ENCODE measurements around the gene ZNF414. TPM values are rescaled to one million over a fixed set of nuclear protein-coding genes. Genes with fewer than 3 reads are reported as not detected.
"Not testable (repeated sequence)": the region's sequence is repeated elsewhere in the genome, so short reads cannot be mapped to it uniquely, and the experiment has no call there.

ZNF414 gene
- total RNA-seq, 2 experiments from 2014 or later: 36.3 to 38.0 TPM

GRCh38 chr19:8517551-8518442, 3.8 kb upstream of the ZNF414 start:
- peaks cover 0 to 4% of the 10 kb centered on the region in 2 experiments for H3K9me3 ChIP-seq (ENCODE audit: control insufficient read depth in 1 of 2, insufficient read depth in 1 of 2, low read length in 2 of 2)
- TF ChIP-seq, protein P1, sequence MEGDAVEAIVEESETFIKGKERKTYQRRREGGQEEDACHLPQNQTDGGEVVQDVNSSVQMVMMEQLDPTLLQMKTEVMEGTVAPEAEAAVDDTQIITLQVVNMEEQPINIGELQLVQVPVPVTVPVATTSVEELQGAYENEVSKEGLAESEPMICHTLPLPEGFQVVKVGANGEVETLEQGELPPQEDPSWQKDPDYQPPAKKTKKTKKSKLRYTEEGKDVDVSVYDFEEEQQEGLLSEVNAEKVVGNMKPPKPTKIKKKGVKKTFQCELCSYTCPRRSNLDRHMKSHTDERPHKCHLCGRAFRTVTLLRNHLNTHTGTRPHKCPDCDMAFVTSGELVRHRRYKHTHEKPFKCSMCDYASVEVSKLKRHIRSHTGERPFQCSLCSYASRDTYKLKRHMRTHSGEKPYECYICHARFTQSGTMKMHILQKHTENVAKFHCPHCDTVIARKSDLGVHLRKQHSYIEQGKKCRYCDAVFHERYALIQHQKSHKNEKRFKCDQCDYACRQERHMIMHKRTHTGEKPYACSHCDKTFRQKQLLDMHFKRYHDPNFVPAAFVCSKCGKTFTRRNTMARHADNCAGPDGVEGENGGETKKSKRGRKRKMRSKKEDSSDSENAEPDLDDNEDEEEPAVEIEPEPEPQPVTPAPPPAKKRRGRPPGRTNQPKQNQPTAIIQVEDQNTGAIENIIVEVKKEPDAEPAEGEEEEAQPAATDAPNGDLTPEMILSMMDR (IDR thresholded peaks at IDR 0.05): no peak
- Mint-ChIP-seq H3K27ac (peak overlapping the region; percentile 100), H3K36me3 (ENCODE audit: low read depth) (peaks cover 27% of the 10 kb centered on the region), H3K4me1 (ENCODE audit: low read depth) (peaks cover 52% of the 10 kb centered on the region), H3K27me3 (no peaks in the 10 kb centered on the region), H3K4me3 (peak overlapping the region; percentile 81), H3K9me3 (no peaks in the 10 kb centered on the region)
- peaks cover 19% of the 10 kb centered on the region for H3K36me3 ChIP-seq (ENCODE audit: insufficient read depth, low read length)
- CTCF ChIA-PET: interaction anchor here (1.1 to 3.8 kb wide), 4 partner anchors 12 to 63 kb away, joined by 3 to 18 read pairs (median 8); partner anchors contain the start of gene MYO1F
- peak overlapping the region; percentile 28 for H3K4me3 ChIP-seq (ENCODE audit: low read length)
- H3K27ac ChIP-seq (ENCODE audit: low read depth in 1 of 2, low read length in 2 of 2): peak overlapping the region; percentile 80 to 87
- no peaks in the 10 kb centered on the region for H3K27me3 ChIP-seq (ENCODE audit: control insufficient read depth in 1 of 2, insufficient read depth in 2 of 2, low read length in 2 of 2)
- intact Hi-C loops (cut with DNase I, micrococcal nuclease): loop anchor here (2.0 to 5.0 kb wide), 2 partner anchors 61 to 105 kb away; partner anchors contain the start of gene MARCHF2 (in 1 of the 2)
- POLR2A ChIA-PET: interaction anchor here (0.8 to 8.6 kb wide), 6 partner anchors 12 to 105 kb away, joined by 3 to 185 read pairs (median 16); partner anchors contain the start of genes MARCHF2 and MYO1F
- H3K4me1 ChIP-seq (ENCODE audit: insufficient read depth, low read length): peaks cover 80% of the 10 kb centered on the region
- ATAC-seq (ENCODE audit: poor library complexity) (peak; percentile 35), DNase-seq (peak; percentile 41 to 88 (median 64))

DNA sequence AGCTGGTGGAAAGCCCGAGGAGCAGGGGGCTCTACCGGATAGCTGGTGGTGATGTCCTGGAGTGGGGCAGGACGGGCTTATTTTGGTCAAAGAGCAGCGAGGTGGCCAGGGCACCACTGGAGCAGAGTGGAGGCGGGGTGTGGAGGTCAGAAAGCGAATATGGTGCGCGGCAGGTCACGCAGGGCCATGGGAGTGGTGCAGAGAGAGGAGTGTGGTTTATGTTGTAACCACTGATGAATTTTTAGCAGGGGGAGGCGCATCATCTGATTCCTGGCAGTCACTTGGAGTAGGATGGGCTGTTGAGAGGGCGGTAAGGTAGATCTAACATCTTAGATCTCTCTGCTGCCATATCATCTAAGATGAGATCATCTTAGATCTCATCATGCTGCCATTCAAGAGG, 1.4 kb upstream of the ZNF414 start:
- H3K36me3 Mint-ChIP-seq (ENCODE audit: low read depth): peaks cover 31% of the 10 kb centered on the region
- POLR2A ChIA-PET: interaction anchor here (2.0 to 8.6 kb wide), 6 partner anchors 10 to 70 kb away, joined by 8 to 185 read pairs (median 34); partner anchors contain the start of genes HNRNPM and MYO1F
- peaks cover 81% of the 10 kb centered on the region for H3K4me1 ChIP-seq (ENCODE audit: insufficient read depth, low read length)
- ATAC-seq (ENCODE audit: poor library complexity) (peak; percentile 65), DNase-seq (peak; percentile 33 to 85 (median 54))
- TF ChIP-seq, protein P1 (IDR thresholded peaks at IDR 0.05): no peak
- no peaks in the 10 kb centered on the region for H3K9me3 Mint-ChIP-seq
- intact Hi-C loops (cut with DNase I, micrococcal nuclease): loop anchor here in 1 of 2 experiments (2.0 to 5.0 kb wide), 2 partner anchors 63 to 103 kb away; partner anchors contain the start of gene MARCHF2
- H3K27ac ChIP-seq (ENCODE audit: low read depth in 1 of 2, low read length in 2 of 2): peak overlapping the region; percentile 52 to 97
- no peaks in the 10 kb centered on the region for H3K27me3 Mint-ChIP-seq
- H3K4me3 ChIP-seq (ENCODE audit: low read length): no peak overlapping the region
- H3K36me3 ChIP-seq (ENCODE audit: insufficient read depth, low read length): peaks cover 18% of the 10 kb centered on the region
- peaks cover 0 to 4% of the 10 kb centered on the region in 2 experiments for H3K9me3 ChIP-seq (ENCODE audit: control insufficient read depth in 1 of 2, insufficient read depth in 1 of 2, low read length in 2 of 2)
- H3K4me1 Mint-ChIP-seq (ENCODE audit: low read depth): peaks cover 61% of the 10 kb centered on the region
- peak overlapping the region; percentile 100 for H3K27ac Mint-ChIP-seq
- CTCF ChIA-PET: interaction anchor here (5.5 kb wide), 1 partner anchor 65 kb away, joined by 41 read pairs; no protein-coding TSS in a partner anchor
- no peaks in the 10 kb centered on the region for H3K27me3 ChIP-seq (ENCODE audit: control insufficient read depth in 1 of 2, insufficient read depth in 2 of 2, low read length in 2 of 2)
- H3K4me3 Mint-ChIP-seq: peak overlapping the region; percentile 91

DNA sequence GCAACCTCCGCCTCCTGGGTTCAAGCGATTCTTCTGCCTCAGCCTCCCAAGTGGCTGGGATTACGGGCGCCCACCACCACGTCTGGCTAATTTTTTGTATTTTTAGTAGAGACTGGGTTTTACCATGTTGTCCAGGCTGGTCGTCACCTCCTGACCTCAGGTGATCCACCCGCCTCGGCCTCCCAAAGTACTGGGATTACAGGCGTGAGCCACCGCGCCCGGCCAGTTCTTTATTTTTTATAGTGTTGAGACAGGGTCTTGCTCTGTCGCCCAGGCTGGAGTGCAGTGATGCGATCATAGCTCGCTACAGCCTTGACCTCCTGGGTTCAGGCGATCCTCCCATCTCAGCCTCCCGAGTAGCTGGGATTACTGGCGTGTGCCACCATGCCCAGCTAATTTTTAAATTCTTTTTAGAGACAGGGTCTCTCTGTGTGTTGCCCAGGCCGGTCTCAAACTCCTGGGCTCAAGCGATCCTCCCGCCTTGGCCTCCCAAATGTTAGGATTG, 590 bp upstream of the ZNF414 start:
- Histone ChIP-seq H3K27ac (ENCODE audit: low read depth in 1 of 2, low read length in 2 of 2) (peak overlapping the region; percentile 84 to 97), H3K4me3 (ENCODE audit: low read length) (peak overlapping the region; percentile 51), H3K4me1 (ENCODE audit: insufficient read depth, low read length) (peaks cover 75% of the 10 kb centered on the region), H3K36me3 (ENCODE audit: insufficient read depth, low read length) (peaks cover 19% of the 10 kb centered on the region)
- ChIA-PET POLR2A (interaction anchor here (0.6 to 8.6 kb wide), 26 partner anchors 9 to 1166 kb away, joined by 3 to 185 read pairs (median 8); partner anchors contain the start of genes ARHGEF18, HNRNPM, MARCHF2 and MYO1F), CTCF (interaction anchor here (1.5 to 5.5 kb wide), 2 partner anchors 66 to 102 kb away, joined by 4 to 41 read pairs; partner anchors contain the start of gene MARCHF2)
- H3K9me3 Mint-ChIP-seq; H3K27me3 ChIP-seq (ENCODE audit: control insufficient read depth in 1 of 2, insufficient read depth in 2 of 2, low read length in 2 of 2); ATAC-seq (ENCODE audit: poor library complexity); H3K9me3 ChIP-seq (ENCODE audit: control insufficient read depth in 1 of 2, insufficient read depth in 1 of 2, low read length in 2 of 2); H3K27me3 Mint-ChIP-seq: not testable (repeated sequence)
- peaks cover 61% of the 10 kb centered on the region for H3K4me1 Mint-ChIP-seq (ENCODE audit: low read depth)
- intact Hi-C loops (cut with DNase I, micrococcal nuclease): loop anchor here (1.0 to 5.0 kb wide), 3 partner anchors 64 to 102 kb away; partner anchors contain the start of genes HNRNPM (in 1 of the 2) and MARCHF2 (in 1 of the 2)
- H3K36me3 Mint-ChIP-seq (ENCODE audit: low read depth): peaks cover 32% of the 10 kb centered on the region
- H3K4me3 Mint-ChIP-seq: peak overlapping the region; percentile 91
- DNase-seq: peak in 1 of 14 experiments; percentile 32
- peak overlapping the region; percentile 100 for H3K27ac Mint-ChIP-seq
